HG03025 (cell line): ENCODE results near the gene ELOVL5.

Experiments used
- ATAC-seq: cut with Tn5 transposase; IDR thresholded peaks from one replicate; pipeline ENCODE4 v1.9.1; 2021; ENCODE audit warnings: mild to moderate bottlenecking, moderate library complexity; ENCODE audit not compliant: unreplicated experiment, low FRiP score

The ELOVL5 gene

DNA sequence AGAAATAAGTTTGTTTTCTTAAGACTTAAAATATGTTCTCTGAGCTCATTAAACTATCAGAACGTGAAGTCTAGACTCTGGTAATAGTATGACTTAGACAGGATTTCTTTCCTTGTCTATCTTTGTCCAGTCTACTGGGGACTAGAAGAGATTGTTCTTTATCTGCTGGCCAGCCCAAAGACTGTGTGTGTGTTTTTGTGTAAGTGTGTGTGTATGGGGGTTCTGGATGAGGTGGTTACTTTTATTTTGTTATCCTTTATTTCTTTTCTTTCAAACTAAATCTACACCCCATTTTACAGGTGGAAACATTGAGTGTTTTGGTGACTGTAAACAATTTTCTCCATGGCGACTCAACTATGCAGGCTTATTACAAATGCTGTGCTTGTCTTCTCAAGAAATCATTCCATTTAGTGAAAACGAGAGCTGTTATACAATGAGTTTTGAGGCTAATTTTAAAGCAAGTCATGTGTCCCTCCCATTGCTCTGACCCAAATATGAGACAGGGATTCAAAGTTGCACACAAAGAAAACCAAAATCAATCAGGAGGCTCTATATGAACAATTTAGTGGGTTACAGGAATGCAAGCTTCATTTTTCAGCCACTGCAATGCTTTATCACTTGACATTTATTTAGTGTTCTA is 97.6 kb downstream of the ELOVL5 start:
- ATAC-seq: no peak

DNA sequence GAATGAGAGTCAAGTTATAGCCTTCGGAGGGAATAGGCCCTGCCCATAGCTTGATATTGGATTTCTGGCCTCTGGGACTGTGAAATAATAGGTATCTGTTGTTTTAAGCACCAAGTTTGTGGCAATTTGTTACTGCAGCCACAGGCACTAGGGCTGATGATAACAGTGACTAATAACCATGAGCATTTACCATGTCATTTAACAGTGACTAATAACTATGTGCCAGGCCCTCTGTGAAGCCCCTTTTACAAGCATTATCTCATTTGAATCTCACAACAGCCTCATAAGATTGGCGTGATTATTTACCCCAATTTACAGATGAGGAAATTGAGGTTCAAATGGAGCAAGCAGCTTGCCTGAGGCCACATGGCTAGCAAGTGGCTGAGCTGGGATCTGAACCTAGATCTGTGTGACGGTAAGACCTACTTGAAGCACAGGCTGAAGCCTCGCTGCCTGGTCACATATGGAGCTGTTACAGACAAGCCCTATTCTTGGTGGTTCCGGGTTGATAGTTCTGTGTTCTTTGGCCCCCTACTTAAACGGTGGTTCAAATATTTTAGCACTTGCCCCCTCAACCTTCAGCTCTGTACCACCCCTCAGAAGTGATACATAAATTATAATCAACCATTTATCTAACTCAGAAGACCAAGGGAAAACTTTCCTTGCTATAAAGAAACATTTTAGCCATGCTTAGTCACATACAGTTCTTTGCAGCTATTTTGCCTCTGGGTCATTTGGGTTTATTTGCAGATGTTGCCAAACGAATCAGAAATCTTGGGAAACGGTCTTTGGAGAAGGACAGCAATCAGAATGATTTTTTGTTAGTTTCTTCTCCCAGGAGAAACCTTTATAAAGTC is 98.3 kb downstream of the ELOVL5 start:
- no peak for ATAC-seq

GRCh38 chr6:53246924-53247323 is 101.8 kb downstream of the ELOVL5 start:
- ATAC-seq: no peak

- ATAC-seq: peak; percentile 75
Observed at GRCh38 chr6:53244958-53245357, 103.8 kb downstream of the ELOVL5 start.

GRCh38 chr6:53244399-53244931 is 104.3 kb downstream of the ELOVL5 start:
- no peak for ATAC-seq

DNA sequence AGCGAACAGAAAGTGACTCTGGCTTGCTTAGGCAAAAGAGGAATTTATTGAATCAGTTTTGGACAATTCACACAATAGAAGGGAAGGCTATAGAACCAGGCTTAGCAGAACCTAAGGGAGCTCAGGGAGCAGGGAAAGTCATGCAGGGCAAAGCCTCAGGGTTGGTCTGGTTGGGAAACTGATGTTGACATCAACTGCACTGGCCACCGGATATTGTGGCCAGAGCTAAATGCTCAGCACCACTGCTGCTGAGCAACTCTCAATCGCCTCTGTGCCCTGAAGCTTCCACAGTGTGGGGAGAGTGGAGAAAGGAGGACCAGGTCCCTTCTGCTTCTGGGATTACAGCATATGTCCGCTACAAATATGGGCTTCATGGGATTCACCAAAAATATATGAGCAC is 106.8 kb downstream of the ELOVL5 start:
- no peak for ATAC-seq

- ATAC-seq: no peak
Observed at GRCh38 chr6:53240761-53241160, 108.0 kb downstream of the ELOVL5 start.

GRCh38 chr6:53240139-53240538 is 108.6 kb downstream of the ELOVL5 start:
- ATAC-seq: no peak

DNA sequence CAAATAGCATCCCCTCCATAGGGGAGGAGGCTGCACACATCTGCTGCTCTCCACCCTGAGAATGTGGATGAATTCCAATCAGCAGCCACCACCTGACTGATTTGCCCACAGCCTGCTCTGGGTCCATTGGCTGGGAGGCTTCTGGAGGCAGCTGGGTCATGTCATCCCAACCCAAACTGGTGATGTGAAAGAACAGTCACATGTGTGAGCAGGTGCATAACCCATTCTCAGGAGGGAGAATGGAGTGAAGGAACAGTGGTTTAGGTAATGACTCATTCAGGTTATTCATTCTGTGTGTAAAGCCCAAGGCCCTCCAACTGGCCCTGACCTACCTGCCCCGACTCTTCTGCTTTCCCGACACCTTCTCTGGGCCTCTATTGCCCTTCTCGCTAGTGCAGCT is 109.2 kb downstream of the ELOVL5 start:
- no peak for ATAC-seq

DNA sequence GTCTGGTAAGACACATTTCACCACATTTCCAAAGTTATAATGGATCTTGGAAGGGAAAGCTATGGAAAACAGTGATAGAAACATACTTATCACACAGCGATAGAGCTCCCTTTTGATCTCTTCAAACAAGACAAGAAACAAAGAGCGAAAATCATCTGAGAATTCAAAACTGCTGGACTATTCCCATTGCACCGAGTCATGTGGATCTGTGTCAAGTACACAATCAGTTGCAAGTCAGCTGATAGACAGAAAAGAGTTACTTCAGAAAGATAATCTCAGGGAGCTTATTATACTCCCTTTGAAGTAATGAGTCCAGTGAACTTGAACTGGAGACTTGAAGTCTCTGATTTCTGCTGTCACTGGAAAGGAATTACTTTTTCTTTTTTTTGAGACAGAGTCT is 110.4 kb downstream of the ELOVL5 start:
- no peak for ATAC-seq

DNA sequence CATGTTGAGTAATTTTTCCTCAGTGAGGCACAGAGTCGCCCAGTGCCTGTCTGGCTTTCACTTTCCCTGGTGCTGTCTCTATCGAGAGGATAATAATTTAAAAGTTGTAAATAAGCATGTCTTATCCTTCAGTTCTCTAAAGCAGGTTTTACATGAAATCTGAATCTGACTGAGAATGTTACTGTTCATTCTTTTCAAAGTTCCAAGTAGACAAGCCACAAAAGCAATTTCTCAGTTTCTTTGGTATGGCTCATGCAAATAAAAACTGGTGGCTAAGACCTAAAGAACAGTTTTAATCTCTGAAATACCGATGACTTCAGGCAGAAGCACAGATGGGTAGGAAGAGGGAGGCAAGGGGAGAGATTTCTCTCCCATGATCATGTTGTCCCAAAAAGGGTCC is 112.5 kb downstream of the ELOVL5 start:
- ATAC-seq: peak; percentile 58

DNA sequence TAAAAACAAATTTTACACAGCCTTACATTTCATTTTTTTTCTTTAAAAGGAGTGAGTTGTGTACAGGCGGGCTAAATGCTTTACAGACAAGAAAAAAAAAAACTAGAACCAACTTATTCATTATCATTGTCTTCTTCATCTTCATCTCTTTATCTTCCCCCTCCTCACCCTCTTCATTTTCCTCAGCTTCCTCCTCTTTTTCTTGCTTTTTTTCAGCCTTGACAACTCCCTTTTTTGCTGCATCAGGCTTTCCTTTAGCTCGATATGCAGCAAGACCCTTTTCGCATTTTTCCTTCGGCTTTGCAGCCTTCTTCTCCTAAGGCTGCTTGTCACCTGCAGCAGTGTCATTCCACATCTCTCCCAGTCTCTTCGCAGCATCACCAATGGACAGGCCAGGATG is 113.2 kb downstream of the ELOVL5 start:
- ATAC-seq: no peak

DNA sequence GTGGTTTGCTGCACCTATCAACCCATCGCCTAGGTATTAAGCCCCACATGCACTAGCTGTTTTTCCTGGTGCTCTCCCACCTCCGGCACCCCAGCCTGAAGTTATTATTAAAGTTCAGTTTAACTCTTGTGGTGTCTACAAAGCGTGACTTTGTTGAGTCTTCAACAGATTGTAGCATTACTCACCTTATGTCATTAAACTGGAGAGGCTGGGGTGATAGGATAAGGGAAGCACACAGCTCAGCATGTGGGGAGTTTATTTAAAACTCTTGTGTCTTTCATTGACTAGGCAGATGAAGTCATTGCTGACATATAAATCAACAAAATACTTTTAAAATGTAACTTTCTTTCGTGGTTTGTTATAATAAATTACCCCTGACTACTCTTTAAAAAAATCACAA is 115.4 kb downstream of the ELOVL5 start:
- no peak for ATAC-seq

DNA sequence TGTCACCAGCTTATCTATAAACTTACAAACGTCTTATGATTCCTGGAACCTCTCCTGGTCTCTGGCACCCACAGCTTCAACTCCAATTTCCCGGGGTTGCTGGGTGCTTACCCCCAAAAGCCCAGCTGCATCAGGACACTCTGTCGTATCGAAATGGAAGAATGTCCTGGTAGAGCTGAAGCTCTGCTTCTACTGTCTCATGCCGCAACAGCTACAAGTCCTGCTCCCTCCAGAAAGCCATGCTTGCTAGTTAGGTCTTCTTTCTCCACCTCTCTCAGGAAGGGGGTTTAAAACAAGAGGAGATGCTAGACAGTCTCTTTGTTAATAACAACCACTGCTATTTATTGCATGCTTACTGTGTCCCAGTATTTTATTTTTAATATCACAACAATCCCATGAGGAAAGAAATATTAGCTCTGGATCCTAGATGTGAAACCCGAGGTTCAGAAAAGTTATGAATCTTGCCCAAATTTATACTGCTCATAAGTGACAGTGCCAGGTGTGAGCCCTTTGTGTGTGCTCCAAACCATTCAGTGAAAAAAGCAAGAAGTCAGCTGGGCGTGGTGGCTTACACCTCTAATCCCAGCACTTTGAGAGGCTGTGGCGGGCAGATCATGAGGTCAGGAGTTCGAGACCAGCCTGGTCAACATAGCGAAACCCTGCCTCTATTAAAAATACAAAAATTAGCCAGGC is 117.8 kb downstream of the ELOVL5 start:
- ATAC-seq: no peak

- ATAC-seq: no peak
Observed at GRCh38 chr6:53227847-53228246, 120.9 kb downstream of the ELOVL5 start.

DNA sequence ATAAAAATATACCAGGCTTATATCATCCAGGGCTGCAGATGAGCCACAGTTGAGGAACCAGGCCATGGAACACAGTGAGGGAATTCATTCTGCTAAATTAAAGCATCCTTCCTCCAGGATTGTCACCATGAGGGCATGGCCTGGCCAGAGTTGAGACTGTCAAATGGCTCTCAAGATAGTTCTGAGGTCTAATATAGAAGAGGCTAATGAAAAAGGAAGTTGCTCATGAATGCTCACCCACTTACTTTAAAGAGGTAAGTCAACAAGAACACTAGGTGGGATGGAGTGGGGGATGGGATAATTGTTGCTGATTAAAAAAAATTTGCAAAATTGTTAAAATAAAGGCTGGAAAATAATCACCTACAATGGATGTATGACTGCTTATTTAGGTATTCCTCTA is 128.1 kb downstream of the ELOVL5 start:
- ATAC-seq: no peak
